GM18508 (cell line): ENCODE measurements around the gene GRB2.
"Not testable (repeated sequence)": the region's sequence is repeated elsewhere in the genome, so short reads cannot be mapped to it uniquely, and the experiment has no call there.

Source experiments
- ATAC-seq: cut with Tn5 transposase; IDR thresholded peaks from one replicate; pipeline ENCODE4 v1.9.1; 2021; ENCODE audit warnings: moderate number of reproducible peaks; ENCODE audit not compliant: insufficient read depth, unreplicated experiment

The GRB2 gene

GRCh38 chr17:75361344-75361743, 44.1 kb downstream of the GRB2 start:
- ATAC-seq = no peak

GRCh38 chr17:75356260-75356937, 49.1 kb downstream of the GRB2 start:
- ATAC-seq = no peak

GRCh38 chr17:75353176-75353575, 52.3 kb downstream of the GRB2 start:
- ATAC-seq = no peak

GRCh38 chr17:75352079-75352569, 53.4 kb downstream of the GRB2 start:
- no peak for ATAC-seq

GRCh38 chr17:75350706-75351105, 54.8 kb downstream of the GRB2 start:
- ATAC-seq = no peak

GRCh38 chr17:75350029-75350428, 55.4 kb downstream of the GRB2 start:
- no peak for ATAC-seq

- no peak for ATAC-seq
Measured at GRCh38 chr17:75349589-75349988, 55.9 kb downstream of the GRB2 start.

GRCh38 chr17:75348386-75349012, 57.0 kb downstream of the GRB2 start:
- ATAC-seq = no peak

GRCh38 chr17:75346906-75347305, 58.6 kb downstream of the GRB2 start:
- no peak for ATAC-seq

GRCh38 chr17:75346368-75346767, 59.1 kb downstream of the GRB2 start:
- not testable (repeated sequence) for ATAC-seq

- ATAC-seq = peak; percentile 41
Measured at GRCh38 chr17:75345514-75346167, 59.8 kb downstream of the GRB2 start.

GRCh38 chr17:75344666-75345065, 60.8 kb downstream of the GRB2 start:
- ATAC-seq = no peak

- no peak for ATAC-seq
Measured at GRCh38 chr17:75342996-75343395, 62.5 kb downstream of the GRB2 start.

GRCh38 chr17:75341784-75342486, 63.5 kb downstream of the GRB2 start:
- no peak for ATAC-seq

GRCh38 chr17:75340631-75341030, 64.8 kb downstream of the GRB2 start:
- no peak for ATAC-seq

GRCh38 chr17:75339971-75340370, 65.5 kb downstream of the GRB2 start:
- no peak for ATAC-seq

- no peak for ATAC-seq
Measured at GRCh38 chr17:75338335-75338734, 67.1 kb downstream of the GRB2 start.

- no peak for ATAC-seq
Measured at GRCh38 chr17:75335315-75335714, 70.2 kb downstream of the GRB2 start.

- ATAC-seq = no peak
Measured at GRCh38 chr17:75334723-75335122, 70.8 kb downstream of the GRB2 start.

- ATAC-seq = no peak
Measured at GRCh38 chr17:75331671-75332070, 73.8 kb downstream of the GRB2 start.

- no peak for ATAC-seq
Measured at GRCh38 chr17:75327757-75328156, 77.7 kb downstream of the GRB2 start.
